GM03348 (cell line): Measurements from ENCODE around the gene LMF1.
"Not testable (repeated sequence)": the region's sequence is repeated elsewhere in the genome, so short reads cannot be mapped to it uniquely, and the experiment has no call there.

ENCODE experiments used
- DNase-seq: peaks from one replicate; pipeline ENCODE4 v3.0.0; 2012; ENCODE audit warnings: low spot score

LMF1 gene

DNA sequence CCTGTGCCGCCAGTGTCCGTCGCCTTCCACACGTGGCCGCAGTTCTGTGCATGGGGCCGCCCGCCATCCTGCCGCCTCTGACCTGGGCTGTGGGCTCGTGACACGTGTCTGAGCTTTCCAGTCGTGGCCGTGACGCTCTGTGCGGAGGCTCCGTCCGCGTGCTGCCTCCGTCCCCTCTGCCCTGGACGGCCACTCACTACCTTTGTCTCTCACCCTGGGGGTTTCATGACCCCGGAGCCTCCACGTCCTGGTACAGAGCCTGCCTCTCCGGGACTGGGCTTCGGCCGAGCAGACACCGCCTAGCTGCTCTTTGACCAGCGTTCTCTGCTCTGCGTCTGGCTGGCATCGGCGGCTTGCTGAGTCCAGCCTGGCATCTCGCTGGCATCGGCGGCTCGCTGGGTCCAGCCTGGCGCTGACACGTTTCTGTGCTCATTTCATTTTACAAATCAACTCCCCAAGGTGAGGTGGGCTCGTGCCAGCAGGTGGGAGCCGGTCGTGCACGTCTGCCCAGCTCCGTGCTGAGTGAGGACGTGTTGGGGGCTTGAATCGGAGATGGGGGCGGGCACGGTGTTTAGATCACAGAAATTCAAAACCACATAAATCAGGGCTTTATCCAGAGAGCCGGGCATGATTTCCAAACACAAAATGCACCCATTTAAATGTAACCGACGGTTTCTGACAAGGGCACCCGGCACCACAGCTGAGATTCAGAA, 126.0 kb downstream of the LMF1 start:
- DNase-seq, result no peak

DNA sequence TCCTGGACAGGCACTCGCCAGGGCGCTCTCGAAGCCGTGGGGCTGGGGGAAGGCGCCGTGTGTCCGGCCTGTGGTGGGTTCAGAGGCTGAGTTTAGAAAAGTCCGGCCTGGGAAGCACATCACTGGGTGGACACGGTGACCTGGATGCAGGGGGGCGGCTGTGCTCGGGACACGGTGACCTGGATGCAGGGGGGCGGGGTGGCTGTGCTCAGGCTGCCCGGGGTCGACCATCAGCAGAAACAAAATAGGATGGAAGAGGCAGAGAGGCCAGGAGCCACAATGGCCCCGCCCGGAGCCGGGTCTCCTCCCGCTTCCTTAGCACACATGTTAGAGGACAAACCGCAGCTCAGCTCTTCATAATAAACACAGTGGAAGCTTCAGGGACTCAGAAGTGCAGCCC, 127.0 kb downstream of the LMF1 start:
- no peak for DNase-seq

DNA sequence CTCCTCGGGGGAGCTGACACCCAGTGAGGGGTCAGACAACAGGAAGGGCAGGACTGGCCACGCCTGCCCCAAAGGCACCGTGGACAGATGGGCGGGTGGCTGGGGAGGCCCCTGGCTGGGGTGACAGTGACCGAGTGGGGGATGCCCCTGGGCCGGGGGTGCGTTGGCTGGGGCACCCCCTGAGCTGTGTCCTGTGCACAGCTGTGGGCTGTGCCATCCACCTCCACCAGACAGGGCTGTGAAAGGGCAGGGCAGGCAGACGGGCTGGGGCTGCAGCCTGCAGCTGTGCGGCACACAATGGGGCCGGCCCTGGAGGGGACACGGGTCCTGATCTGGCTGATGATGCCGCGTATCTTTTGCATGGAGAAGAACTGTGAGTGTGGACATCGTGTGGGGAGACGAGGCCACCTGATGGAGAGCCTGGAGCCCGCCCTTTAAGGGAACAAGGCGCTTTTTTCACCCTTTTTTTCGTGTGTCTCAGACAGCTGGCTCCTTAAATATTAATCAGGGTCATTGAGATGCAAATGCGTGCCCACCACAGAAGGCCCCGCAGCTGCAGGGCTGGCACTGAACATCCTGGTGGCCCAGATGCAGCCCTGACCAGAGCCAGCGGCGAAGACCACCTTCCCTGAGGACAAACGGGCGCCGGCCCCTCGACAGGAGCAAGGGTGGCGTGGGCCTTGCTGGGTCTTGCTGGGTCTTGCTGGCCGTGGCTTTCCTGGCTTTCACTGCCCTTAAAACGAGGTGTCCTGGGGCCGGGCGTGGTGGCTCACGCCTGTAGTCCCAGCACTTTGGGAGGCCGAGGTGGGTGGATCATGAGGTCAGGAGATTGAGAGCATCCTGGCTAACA, 127.8 kb downstream of the LMF1 start:
- DNase-seq, result no peak

GRCh38 chr16:842061-842476, 128.7 kb downstream of the LMF1 start:
- no peak for DNase-seq

GRCh38 chr16:841455-842060, 129.2 kb downstream of the LMF1 start:
- DNase-seq, result no peak

- DNase-seq, result no peak
Measured at GRCh38 chr16:840561-841454, 130.0 kb downstream of the LMF1 start.

DNA sequence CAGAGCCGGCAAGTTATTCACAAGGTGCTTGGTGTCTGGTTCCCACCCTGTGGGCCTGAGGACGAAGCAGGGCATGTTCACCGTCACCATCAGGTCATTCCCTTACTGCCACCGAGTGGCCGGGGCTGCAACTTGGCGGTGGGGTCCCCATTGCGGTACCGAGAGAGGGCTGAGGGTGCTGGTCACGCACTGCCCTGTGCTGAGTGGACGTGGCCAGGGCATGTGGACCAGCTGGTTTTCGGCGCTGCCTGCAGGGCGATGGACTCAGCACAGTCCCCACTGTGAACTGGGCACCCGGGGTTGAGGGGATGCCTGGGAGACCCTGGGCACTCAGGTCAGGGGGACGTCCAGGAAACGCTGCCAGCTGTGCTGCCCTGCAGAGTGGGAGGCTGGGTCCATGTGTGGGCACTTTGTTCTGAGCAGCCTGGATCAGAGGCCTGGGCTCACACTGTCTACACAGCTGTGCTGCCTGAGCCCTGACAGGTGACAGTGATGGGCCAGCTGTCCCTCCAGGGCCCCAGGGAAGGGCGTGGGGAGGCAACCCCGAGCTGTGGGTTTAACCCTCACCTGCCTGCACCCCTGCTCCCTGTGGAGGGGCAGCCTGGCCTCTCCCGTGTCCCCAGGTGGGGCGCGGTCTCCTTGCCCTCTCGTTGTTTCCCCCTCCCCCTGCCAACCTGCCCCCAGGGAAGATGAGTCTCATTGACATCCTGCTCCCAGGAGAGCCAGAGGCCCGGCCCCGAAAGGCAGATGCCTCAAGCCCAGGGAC, 131.0 kb downstream of the LMF1 start:
- DNase-seq, result no peak

DNA sequence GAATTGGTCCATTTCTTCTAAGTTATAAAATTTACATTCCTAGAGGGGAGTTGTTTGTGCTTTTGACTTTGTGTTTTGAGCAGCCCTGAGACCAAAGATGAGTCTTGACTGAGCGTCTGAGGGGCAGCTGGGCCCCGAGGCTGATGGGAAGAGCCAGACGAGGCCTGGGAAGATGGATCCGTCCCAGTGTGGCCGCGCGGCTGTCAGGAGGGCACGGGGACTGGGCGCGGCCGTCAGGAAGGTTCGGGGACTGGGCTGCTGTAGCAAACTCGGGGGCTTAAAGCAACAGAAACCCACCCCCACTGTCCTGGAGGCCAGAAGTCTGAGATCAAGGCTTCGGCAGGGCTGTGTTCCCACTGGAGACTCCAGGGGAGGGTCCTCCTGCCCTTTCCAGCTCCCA, 132.0 kb downstream of the LMF1 start:
- DNase-seq, result no peak

DNA sequence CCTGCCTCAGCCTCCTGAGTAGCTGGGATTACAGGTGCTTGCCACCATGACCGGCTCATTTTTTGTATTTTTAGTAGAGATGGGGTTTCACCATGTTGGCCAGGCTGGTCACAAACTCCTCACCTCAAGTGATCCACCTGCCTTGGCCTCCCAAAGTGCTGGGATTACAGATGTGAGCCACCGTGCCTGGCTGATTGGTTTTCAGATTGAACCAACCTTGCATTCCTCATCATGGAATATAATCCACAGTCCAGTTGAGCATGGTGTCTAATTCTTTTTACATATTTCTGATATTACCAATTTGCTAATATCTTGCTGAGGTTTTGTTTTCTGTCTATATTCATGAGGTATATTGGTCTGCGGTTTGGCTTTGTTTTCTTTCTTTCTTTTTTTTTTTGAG, 134.0 kb downstream of the LMF1 start:
- DNase-seq, result not testable (repeated sequence)

DNA sequence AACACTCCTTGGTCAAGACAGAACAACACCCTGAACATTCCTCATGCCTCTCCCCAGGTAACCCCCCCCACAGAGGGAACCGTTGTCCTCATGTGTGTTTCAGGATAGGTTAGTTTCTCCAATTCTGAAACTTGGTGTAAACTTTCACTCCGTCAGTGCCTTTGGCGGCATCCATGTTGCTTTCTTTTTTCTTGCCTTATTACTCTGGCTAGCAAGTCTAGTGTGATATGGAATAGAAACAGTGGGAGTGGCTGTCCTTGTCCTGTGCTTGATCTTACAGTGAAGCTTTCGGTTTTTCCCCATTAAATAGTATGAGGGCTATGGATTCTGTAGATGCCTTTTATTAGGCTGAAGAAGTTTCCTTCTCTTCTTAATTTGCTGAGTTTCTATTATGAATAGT, 134.6 kb downstream of the LMF1 start:
- no peak for DNase-seq

DNA sequence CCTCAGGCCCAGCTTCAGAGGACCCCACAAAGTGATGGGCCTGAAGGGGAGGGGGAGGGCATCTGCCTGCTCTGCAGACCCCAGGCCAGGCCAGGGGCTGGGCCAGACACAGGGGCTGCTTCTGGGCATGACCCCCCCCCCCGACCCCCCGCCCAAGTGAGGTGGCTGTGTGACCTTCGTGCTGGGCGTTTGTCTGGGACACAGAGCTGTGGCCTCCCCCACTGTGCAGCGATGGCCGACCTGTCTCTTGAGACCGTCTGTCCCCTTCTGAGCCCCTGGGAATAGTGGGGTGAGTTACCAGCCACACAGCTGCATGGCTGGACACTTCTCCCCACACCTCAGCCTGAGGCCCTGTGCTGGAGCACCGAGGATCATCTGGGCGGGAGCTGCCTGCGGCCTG, 135.4 kb downstream of the LMF1 start:
- DNase-seq, result no peak

GRCh38 chr16:833411-833810, 137.4 kb downstream of the LMF1 start:
- no peak for DNase-seq

DNA sequence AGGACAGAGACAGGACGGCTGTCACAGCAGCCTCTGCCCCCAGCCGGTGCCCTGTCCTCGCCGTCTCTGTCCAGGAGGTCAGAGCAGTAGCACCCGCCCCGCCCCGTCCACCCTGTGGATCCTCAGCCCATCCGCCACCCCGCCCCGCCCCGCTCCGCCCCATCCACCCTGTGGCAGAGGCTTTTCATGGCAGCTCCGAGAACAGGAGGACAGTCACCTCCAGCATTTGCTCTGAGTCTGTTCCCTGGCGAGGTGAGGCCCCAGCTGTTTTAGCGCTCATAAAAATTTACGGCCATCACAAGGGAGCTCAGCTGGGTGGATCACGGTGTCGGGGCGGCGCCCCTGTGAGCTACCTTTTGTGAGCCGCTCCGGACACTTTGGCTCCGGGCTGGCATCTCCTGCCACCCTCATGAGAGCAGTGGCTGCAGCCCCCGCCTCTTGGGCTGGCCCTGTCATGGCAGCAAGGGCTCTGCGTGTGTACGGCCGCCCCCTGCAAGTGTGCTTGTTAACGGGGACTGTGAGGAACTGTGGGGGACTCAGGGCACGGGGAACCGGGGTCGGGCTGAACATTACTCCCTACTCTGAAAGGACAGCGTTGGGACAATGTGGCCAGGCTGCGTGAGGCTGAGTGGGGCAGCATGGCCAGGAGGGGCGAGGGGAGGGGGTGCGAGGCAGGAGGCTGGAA, 138.0 kb downstream of the LMF1 start:
- no peak for DNase-seq

DNA sequence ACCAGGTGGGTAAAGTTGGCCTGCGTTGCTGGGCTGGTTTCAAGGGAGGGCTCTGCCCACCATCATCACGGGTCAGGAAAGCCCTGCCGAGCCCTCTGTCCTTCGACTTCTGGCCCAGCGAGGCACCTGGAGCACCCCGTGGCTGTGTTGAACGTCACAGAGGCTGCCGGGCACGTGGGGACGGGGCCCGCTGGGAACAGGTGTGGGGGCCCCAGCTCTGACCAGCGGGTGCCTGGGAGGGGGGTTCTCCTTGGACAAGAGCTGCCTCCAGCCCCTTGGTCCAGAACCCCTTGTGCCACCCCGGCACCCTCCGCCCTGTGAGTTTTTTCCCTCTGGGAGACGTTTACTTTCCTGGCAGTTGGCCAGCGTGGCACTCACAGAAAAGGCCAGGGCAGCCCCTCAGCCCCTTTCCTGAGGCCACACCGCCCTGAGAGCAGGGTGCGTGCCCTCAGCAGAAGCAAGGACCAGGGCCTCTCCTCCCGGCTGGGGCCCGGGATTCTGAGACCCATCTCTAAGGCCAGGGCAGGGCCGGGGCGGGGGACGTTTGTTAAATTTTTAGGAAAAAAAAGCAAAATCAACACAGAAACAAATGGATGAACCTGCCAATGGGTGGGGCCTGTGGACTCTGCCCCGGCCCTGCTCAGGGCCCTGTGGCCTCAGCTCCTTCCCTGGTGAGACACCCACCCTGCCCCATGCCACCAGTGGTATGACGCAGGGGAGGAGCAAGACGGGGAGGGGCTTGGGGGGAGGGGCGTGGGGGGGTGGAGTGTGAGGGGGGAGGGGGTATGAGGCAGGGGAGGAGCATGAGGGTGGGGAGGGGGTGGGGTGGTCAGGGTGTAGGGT, 139.0 kb downstream of the LMF1 start:
- no peak for DNase-seq

- no peak for DNase-seq
Measured at GRCh38 chr16:830871-831570, 139.8 kb downstream of the LMF1 start.

DNA sequence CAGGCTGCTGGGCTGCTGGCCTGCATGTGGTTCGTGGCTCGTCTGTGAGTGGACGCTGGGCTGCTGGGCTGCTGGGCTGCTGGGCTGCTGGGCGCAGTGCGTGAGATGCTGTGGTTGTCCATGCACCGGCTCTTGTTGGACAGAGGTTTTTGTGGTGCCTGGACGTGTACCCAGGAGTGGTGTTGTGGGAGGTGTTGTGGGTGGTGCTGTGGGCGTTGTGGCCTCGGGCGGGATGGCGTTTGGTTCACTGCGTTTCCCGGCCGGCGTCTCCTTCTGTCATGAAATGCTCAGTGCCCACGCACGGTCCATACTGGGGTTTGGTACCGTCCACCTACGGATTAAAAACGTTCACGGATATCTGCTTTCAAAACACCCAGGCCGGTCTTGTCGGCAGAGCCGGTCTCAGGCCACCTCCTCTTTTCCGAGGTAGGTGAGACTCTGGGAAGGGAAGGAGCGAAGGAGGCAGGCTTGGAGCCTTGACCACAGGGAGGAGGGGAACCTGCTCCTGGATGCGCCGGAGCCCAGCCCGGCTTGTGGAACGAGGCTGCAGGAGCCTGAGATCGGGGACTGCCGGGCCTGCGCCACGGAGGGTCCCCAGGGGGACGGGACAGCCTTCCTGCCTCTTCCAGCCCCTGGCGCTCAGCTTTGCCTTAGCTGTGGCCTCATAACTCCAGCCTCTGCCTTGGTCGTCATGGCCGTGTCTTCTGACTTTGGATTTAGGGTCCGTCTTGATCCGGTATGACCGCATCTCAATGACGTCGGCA, 140.5 kb downstream of the LMF1 start:
- DNase-seq, result no peak

DNA sequence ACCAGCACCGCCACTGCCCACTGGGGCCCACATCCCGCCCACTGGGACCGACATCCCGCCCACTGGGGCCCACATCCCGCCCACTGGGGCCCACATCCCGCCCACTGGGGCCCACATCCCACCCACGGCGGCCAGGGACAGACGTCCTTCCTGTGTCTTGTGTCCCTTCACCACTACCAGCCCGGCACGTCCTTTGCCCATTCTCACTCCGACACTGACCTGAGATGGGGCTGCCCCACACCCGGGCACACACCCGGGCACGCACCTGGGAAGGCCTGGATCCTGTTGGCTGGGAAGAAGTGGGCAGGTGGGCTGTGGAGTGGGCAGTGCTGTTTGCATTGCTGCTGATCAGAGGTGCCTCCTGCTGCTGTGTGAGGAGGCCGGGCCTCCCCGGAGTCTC, 141.9 kb downstream of the LMF1 start:
- DNase-seq, result no peak

GRCh38 chr16:827513-827912, 143.3 kb downstream of the LMF1 start:
- no peak for DNase-seq
